ENCODE results near the gene LELP1. TPM values are rescaled to one million over a fixed set of nuclear protein-coding genes. Genes with fewer than 3 reads are reported as not detected.

LELP1 gene
- total RNA-seq, 1 donor from 2014 or later = not detected

GRCh38 chr1:153251562-153251961 is 48.3 kb downstream of the LELP1 start:
- H3K4me3 ChIP-seq (ENCODE audit: low read depth, low read length) = no peak overlapping the region
- no peak for TF ChIP-seq CTCF (conservative IDR thresholded peaks at IDR 0.05; ENCODE audit: low read depth, low read length)
- no peak for DNase-seq (ENCODE audit: low read depth)

GRCh38 chr1:153251988-153252387 is 48.8 kb downstream of the LELP1 start:
- no peak for DNase-seq (ENCODE audit: low read depth)
- H3K4me3 ChIP-seq (ENCODE audit: low read depth, low read length) = no peak overlapping the region
- no peak for TF ChIP-seq CTCF (conservative IDR thresholded peaks at IDR 0.05; ENCODE audit: low read depth, low read length)

GRCh38 chr1:153253076-153253475 is 49.8 kb downstream of the LELP1 start:
- no peak overlapping the region for H3K4me3 ChIP-seq (ENCODE audit: low read depth, low read length)
- no peak for TF ChIP-seq CTCF (conservative IDR thresholded peaks at IDR 0.05; ENCODE audit: low read depth, low read length)
- DNase-seq (ENCODE audit: low read depth) = no peak

GRCh38 chr1:153253693-153254092 is 50.5 kb downstream of the LELP1 start:
- H3K4me3 ChIP-seq (ENCODE audit: low read depth, low read length) = no peak overlapping the region
- DNase-seq (ENCODE audit: low read depth) = no peak
- no peak for TF ChIP-seq CTCF (conservative IDR thresholded peaks at IDR 0.05; ENCODE audit: low read depth, low read length)

Other genes with a start within 250 kb of the LELP1 start
- gene SPRR4, start 232.8 kb upstream of the LELP1 start, total RNA-seq = not detected in 2 replicates
- not detected in 2 replicates for gene SPRR1A, start 219.3 kb upstream of the LELP1 start, total RNA-seq
- gene SPRR3, start 201.7 kb upstream of the LELP1 start, total RNA-seq = not detected in 2 replicates
- 0.75 TPM in 1 of 2 replicates, not detected in the other for gene SPRR1B, start 172.2 kb upstream of the LELP1 start, total RNA-seq
- gene SPRR2D, start 162.3 kb upstream of the LELP1 start, total RNA-seq = not detected in 2 replicates
- gene SPRR2A, start 145.9 kb upstream of the LELP1 start, total RNA-seq = 0.92 and 1.8 TPM in 2 replicates
- not detected in 2 replicates for gene SPRR2B, start 131.8 kb upstream of the LELP1 start, total RNA-seq
- gene SPRR2E, start 108.9 kb upstream of the LELP1 start, total RNA-seq = not detected in 2 replicates
- gene SPRR2F, start 89.9 kb upstream of the LELP1 start, total RNA-seq = not detected in 2 replicates
- gene SPRR2G, start 52.5 kb upstream of the LELP1 start, total RNA-seq = not detected in 2 replicates
- gene PRR9, start 14.2 kb downstream of the LELP1 start, total RNA-seq = 0.72 TPM in 1 of 2 replicates, not detected in the other
- not detected in 2 replicates for gene LORICRIN, start 56.3 kb downstream of the LELP1 start, total RNA-seq
- not detected in 2 replicates for gene PGLYRP3, start 109.5 kb downstream of the LELP1 start, total RNA-seq
- not detected in 2 replicates for gene PGLYRP4, start 145.4 kb downstream of the LELP1 start, total RNA-seq
- gene S100A9, start 154.4 kb downstream of the LELP1 start, total RNA-seq = 18.9 and 88.6 TPM in 2 replicates
- not detected in 2 replicates for gene S100A12, start 172.2 kb downstream of the LELP1 start, total RNA-seq
- not detected in 2 replicates for gene S100A8, start 187.6 kb downstream of the LELP1 start, total RNA-seq
- gene S100A7A, start 213.1 kb downstream of the LELP1 start, total RNA-seq = not detected in 2 replicates

Measured in epithelial cell of proximal tubule (primary cell).